ENCODE data around the gene TULP1.
"Not testable (repeated sequence)": the region's sequence is repeated elsewhere in the genome, so short reads cannot be mapped to it uniquely, and the experiment has no call there.

Gene TULP1

GRCh38 chr6:35552285-35552917 is 39.7 kb upstream of the TULP1 start:
- Histone ChIP-seq H3K9ac (ENCODE audit: insufficient read length, low read depth) (no peak overlapping the region), H3K4me1 (ENCODE audit: insufficient read depth, insufficient read length) (peaks cover 8% of the 10 kb centered on the region), H3K9me3 (ENCODE audit: insufficient read depth, low read length) (no peaks in the 10 kb centered on the region), H3K4me3 (ENCODE audit: insufficient read length, low read depth) (no peak overlapping the region), H3K27me3 (ENCODE audit: insufficient read depth, insufficient read length) (no peaks in the 10 kb centered on the region), H3K36me3 (ENCODE audit: insufficient read depth, insufficient read length, low read length) (no peaks in the 10 kb centered on the region)
- TF ChIP-seq SUZ12 (IDR thresholded peaks at IDR 0.05; ENCODE audit: extremely low read depth, insufficient read depth, insufficient read length) (no peak), YY1 (IDR thresholded peaks at IDR 0.05; ENCODE audit: insufficient read depth, insufficient read length) (no peak), ZNF274 (IDR thresholded peaks at IDR 0.05; ENCODE audit: low read depth, low read length) (no peak)
- peak; percentile 43 for DNase-seq (ENCODE audit: low read depth, low spot score)

DNA sequence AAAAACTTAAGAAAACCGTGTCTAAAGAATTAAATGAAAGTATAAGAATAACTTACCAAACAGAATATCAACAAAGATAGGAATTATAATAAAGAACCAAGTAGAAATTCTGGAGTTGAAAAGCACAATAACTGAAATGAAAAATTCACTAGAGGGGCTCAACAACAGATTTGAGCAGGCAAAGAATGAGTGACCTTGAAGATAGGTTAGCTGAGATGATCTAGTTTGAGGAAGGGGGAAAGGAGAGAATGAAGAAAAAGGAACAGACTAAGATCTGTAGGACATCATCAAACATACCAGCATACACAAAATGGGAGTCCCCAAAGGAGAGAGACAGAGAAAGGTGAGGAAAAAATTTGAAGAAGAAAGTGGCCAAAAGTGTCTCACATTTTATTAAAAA is 37.7 kb upstream of the TULP1 start:
- no peaks in the 10 kb centered on the region for H3K27me3 ChIP-seq (ENCODE audit: insufficient read depth, insufficient read length)
- H3K36me3 ChIP-seq (ENCODE audit: insufficient read depth, insufficient read length, low read length), result no peaks in the 10 kb centered on the region
- no peak for DNase-seq (ENCODE audit: low read depth, low spot score)
- no peak overlapping the region for H3K4me3 ChIP-seq (ENCODE audit: insufficient read length, low read depth)
- H3K9me3 ChIP-seq (ENCODE audit: insufficient read depth, low read length), result no peaks in the 10 kb centered on the region
- H3K4me1 ChIP-seq (ENCODE audit: insufficient read depth, insufficient read length), result peaks cover 8% of the 10 kb centered on the region
- H3K9ac ChIP-seq (ENCODE audit: insufficient read length, low read depth), result no peak overlapping the region
- TF ChIP-seq YY1 (IDR thresholded peaks at IDR 0.05; ENCODE audit: insufficient read depth, insufficient read length), result no peak
- no peak for TF ChIP-seq ZNF274 (IDR thresholded peaks at IDR 0.05; ENCODE audit: low read depth, low read length)
- TF ChIP-seq SUZ12 (IDR thresholded peaks at IDR 0.05; ENCODE audit: extremely low read depth, insufficient read depth, insufficient read length), result no peak

GRCh38 chr6:35547676-35548075 is 35.0 kb upstream of the TULP1 start:
- Histone ChIP-seq H3K4me1 (ENCODE audit: insufficient read depth, insufficient read length) (peaks cover 6% of the 10 kb centered on the region), H3K4me3 (ENCODE audit: insufficient read length, low read depth) (no peak overlapping the region), H3K9me3 (ENCODE audit: insufficient read depth, low read length) (no peaks in the 10 kb centered on the region), H3K9ac (ENCODE audit: insufficient read length, low read depth) (no peak overlapping the region), H3K27me3 (ENCODE audit: insufficient read depth, insufficient read length) (no peaks in the 10 kb centered on the region), H3K36me3 (ENCODE audit: insufficient read depth, insufficient read length, low read length) (no peaks in the 10 kb centered on the region)
- DNase-seq (ENCODE audit: low read depth, low spot score), result no peak
- no peak for TF ChIP-seq SUZ12 (IDR thresholded peaks at IDR 0.05; ENCODE audit: extremely low read depth, insufficient read depth, insufficient read length)
- no peak for TF ChIP-seq ZNF274 (IDR thresholded peaks at IDR 0.05; ENCODE audit: low read depth, low read length)
- no peak for TF ChIP-seq YY1 (IDR thresholded peaks at IDR 0.05; ENCODE audit: insufficient read depth, insufficient read length)

- Histone ChIP-seq H3K9ac (ENCODE audit: insufficient read length, low read depth) (no peak overlapping the region), H3K4me1 (ENCODE audit: insufficient read depth, insufficient read length) (peaks cover 6% of the 10 kb centered on the region), H3K9me3 (ENCODE audit: insufficient read depth, low read length) (no peaks in the 10 kb centered on the region), H3K27me3 (ENCODE audit: insufficient read depth, insufficient read length) (no peaks in the 10 kb centered on the region), H3K4me3 (ENCODE audit: insufficient read length, low read depth) (no peak overlapping the region), H3K36me3 (ENCODE audit: insufficient read depth, insufficient read length, low read length) (no peaks in the 10 kb centered on the region)
- no peak for DNase-seq (ENCODE audit: low read depth, low spot score)
- TF ChIP-seq YY1 (IDR thresholded peaks at IDR 0.05; ENCODE audit: insufficient read depth, insufficient read length), result no peak
- TF ChIP-seq SUZ12 (IDR thresholded peaks at IDR 0.05; ENCODE audit: extremely low read depth, insufficient read depth, insufficient read length), result no peak
- TF ChIP-seq ZNF274 (IDR thresholded peaks at IDR 0.05; ENCODE audit: low read depth, low read length), result no peak
Measured at GRCh38 chr6:35544769-35545361, 32.2 kb upstream of the TULP1 start.

DNA sequence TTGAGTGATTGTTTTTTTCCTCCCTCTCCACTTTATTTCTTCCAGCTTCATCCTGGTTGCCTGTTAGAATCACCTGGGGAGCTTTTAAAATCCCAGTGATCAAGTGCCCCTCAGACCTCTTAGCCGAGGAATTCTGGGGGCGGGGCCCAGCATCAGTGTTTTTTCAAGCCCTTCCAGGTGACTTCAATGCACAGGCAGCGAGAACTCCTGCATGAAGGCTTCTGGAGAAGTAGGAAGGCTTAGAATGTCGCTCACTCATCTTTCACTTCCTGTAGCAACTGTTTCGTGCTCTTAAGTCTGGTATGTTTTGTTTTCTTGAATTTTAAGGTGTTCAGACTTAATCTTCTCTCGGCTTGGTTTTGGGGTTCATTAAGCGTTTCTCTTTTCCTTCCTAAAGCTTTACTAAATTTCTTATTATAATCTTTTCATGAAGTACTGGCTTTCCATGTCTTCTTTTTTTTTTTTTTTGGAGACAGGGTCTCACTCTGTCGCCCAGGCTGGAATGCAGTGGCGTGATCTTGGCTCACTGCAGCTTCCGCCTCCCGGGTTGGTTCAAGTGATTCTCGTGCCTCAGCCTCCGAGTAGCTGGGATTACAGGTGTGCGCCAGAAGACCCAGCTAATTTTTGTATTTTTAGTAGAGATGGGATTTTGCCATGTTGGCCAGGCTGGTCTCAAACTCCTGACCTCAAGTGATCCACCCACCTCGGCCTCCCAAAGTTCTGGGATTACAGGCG is 30.9 kb upstream of the TULP1 start:
- Histone ChIP-seq H3K4me1 (ENCODE audit: insufficient read depth, insufficient read length) (peaks cover 6% of the 10 kb centered on the region), H3K27me3 (ENCODE audit: insufficient read depth, insufficient read length) (no peaks in the 10 kb centered on the region), H3K36me3 (ENCODE audit: insufficient read depth, insufficient read length, low read length) (no peaks in the 10 kb centered on the region), H3K9ac (ENCODE audit: insufficient read length, low read depth) (no peak overlapping the region), H3K9me3 (ENCODE audit: insufficient read depth, low read length) (no peaks in the 10 kb centered on the region), H3K4me3 (ENCODE audit: insufficient read length, low read depth) (no peak overlapping the region)
- peak; percentile 35 for DNase-seq (ENCODE audit: low read depth, low spot score)
- TF ChIP-seq YY1 (IDR thresholded peaks at IDR 0.05; ENCODE audit: insufficient read depth, insufficient read length) (no peak), ZNF274 (IDR thresholded peaks at IDR 0.05; ENCODE audit: low read depth, low read length) (no peak), SUZ12 (IDR thresholded peaks at IDR 0.05; ENCODE audit: extremely low read depth, insufficient read depth, insufficient read length) (no peak)

DNA sequence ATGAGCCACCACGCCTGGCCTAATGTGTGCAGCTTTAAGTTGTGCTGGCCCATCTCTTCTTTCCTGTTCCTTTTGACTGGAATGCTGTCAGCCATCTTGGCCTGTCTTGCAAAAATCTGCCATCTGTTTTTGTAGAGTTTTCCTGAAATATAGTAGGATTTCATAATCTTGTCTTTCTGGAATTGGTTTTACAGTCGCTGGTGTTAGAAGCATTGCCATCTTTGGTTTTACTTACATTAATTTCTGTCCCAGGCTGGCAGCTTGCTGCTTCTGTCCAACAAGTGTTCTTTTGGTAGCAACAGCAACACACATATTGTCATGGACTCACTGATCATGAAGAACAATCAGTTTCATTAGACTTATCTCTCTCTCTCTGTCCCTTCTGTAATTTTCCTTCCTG is 29.1 kb upstream of the TULP1 start:
- H3K9me3 ChIP-seq (ENCODE audit: insufficient read depth, low read length), result no peaks in the 10 kb centered on the region

DNA sequence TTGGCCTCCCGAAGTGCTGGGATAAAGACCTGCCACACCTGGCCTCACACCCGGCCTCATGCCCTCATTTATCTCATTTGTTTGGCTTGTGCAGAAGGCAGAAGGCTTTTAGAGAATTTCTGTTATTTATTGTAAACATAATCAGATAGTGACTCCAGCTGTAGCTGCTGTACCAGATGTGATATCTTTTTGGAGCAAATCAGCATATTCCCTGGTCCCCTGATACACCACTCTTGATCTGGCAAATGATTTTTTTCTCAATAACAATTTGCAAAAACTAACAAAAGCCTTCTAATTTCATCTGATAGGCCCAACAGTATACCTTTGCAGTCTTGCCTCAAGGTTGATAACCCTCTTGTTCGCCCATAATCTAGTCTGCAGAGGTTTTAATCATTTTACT is 26.5 kb upstream of the TULP1 start:
- peaks cover 5% of the 10 kb centered on the region for H3K4me1 ChIP-seq (ENCODE audit: insufficient read depth, insufficient read length)
- no peak overlapping the region for H3K4me3 ChIP-seq (ENCODE audit: insufficient read length, low read depth)
- no peak for DNase-seq (ENCODE audit: low read depth, low spot score)
- no peaks in the 10 kb centered on the region for H3K27me3 ChIP-seq (ENCODE audit: insufficient read depth, insufficient read length)
- H3K9me3 ChIP-seq (ENCODE audit: insufficient read depth, low read length), result no peaks in the 10 kb centered on the region
- H3K36me3 ChIP-seq (ENCODE audit: insufficient read depth, insufficient read length, low read length), result no peaks in the 10 kb centered on the region
- H3K9ac ChIP-seq (ENCODE audit: insufficient read length, low read depth), result no peak overlapping the region
- TF ChIP-seq SUZ12 (IDR thresholded peaks at IDR 0.05; ENCODE audit: extremely low read depth, insufficient read depth, insufficient read length) (no peak), YY1 (IDR thresholded peaks at IDR 0.05; ENCODE audit: insufficient read depth, insufficient read length) (no peak), ZNF274 (IDR thresholded peaks at IDR 0.05; ENCODE audit: low read depth, low read length) (no peak)

More for the DNA sequence above, 29.1 kb upstream of the TULP1 start:
- TF ChIP-seq SUZ12 (IDR thresholded peaks at IDR 0.05; ENCODE audit: extremely low read depth, insufficient read depth, insufficient read length), result no peak
- TF ChIP-seq YY1 (IDR thresholded peaks at IDR 0.05; ENCODE audit: insufficient read depth, insufficient read length), result no peak
- no peak for TF ChIP-seq ZNF274 (IDR thresholded peaks at IDR 0.05; ENCODE audit: low read depth, low read length)
- peaks cover 3% of the 10 kb centered on the region for H3K4me1 ChIP-seq (ENCODE audit: insufficient read depth, insufficient read length)
- no peaks in the 10 kb centered on the region for H3K27me3 ChIP-seq (ENCODE audit: insufficient read depth, insufficient read length)
- no peak overlapping the region for H3K4me3 ChIP-seq (ENCODE audit: insufficient read length, low read depth)
- no peaks in the 10 kb centered on the region for H3K36me3 ChIP-seq (ENCODE audit: insufficient read depth, insufficient read length, low read length)
- H3K9ac ChIP-seq (ENCODE audit: insufficient read length, low read depth), result no peak overlapping the region
- no peak for DNase-seq (ENCODE audit: low read depth, low spot score)

DNA sequence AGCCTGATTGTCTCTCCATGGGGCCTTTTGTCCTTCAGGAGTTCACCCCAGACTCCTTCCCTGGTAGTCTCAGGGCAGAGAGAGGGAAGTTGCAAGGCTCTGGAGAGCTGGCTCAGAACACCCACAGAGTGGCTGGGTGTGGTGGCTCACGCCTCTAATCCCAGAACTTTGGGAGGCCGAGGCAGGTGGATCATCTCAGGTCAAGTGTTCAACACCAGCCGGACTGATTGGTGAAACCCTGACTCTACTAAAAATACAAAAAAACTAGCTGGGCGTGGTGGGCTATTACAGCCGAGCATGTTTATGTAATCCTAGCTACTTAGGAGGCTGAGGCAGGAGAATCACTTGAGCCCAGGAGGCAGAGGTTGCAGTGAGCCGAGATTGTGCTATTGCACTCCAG is 23.2 kb upstream of the TULP1 start:
- H3K4me3 ChIP-seq (ENCODE audit: insufficient read length, low read depth); H3K4me1 ChIP-seq (ENCODE audit: insufficient read depth, insufficient read length); H3K9ac ChIP-seq (ENCODE audit: insufficient read length, low read depth); H3K36me3 ChIP-seq (ENCODE audit: insufficient read depth, insufficient read length, low read length); H3K9me3 ChIP-seq (ENCODE audit: insufficient read depth, low read length); DNase-seq (ENCODE audit: low read depth, low spot score); H3K27me3 ChIP-seq (ENCODE audit: insufficient read depth, insufficient read length): not testable (repeated sequence)
